GM18867 (cell line): ENCODE measurements around the gene LATS2.

Experiments
- ATAC-seq: cut with Tn5 transposase; IDR thresholded peaks from one replicate; pipeline ENCODE4 v1.9.1; 2021; ENCODE audit warnings: mild to moderate bottlenecking, moderate library complexity; ENCODE audit not compliant: unreplicated experiment

Gene LATS2

GRCh38 chr13:21048901-21049698 lies 12.3 kb downstream of the LATS2 start:
- no peak for ATAC-seq

GRCh38 chr13:21047591-21048282 lies 13.6 kb downstream of the LATS2 start:
- ATAC-seq: no peak

- no peak for ATAC-seq
These were observed 14.3 kb downstream of the LATS2 start for GRCh38 chr13:21047087-21047486.

GRCh38 chr13:21046203-21046602 lies 15.2 kb downstream of the LATS2 start:
- ATAC-seq: no peak

GRCh38 chr13:21045100-21045499 lies 16.3 kb downstream of the LATS2 start:
- ATAC-seq: no peak

- no peak for ATAC-seq
These were observed 17.5 kb downstream of the LATS2 start for GRCh38 chr13:21043898-21044297.

DNA sequence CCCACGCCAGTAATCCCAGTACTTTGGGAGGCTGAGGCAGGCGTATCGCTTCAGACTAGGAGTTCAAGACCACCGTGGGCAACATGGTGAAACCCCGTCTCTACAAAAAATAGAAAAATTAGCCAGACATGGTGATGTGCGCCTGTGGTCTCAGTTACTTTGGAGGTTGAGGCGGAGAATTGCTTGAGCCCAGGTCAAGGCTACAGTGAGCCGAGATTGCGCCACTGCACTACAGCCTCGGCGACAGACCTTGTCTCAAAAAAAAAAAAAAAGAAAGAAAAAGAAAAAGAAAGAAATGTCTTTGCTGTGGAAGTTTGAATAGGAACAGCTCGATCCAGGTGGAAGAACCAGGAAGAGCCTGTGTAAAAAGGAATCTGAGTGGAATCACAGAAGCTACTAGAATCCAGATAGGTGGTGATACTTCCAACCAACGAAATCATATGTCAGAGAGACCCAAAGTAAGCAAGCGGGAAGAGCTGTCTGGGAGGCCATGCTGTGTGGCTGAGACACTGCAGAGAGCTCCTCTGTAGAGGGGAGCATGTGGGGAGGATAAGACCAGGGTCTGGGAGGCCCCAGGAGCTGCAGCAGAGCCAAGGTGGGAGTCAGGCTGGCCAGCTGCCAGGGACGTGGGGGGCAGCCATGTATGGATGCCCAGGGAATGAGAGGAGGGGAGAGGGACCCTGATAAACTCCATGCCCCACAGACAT lies 21.1 kb downstream of the LATS2 start:
- ATAC-seq: no peak

GRCh38 chr13:21039097-21039800 lies 22.1 kb downstream of the LATS2 start:
- no peak for ATAC-seq

DNA sequence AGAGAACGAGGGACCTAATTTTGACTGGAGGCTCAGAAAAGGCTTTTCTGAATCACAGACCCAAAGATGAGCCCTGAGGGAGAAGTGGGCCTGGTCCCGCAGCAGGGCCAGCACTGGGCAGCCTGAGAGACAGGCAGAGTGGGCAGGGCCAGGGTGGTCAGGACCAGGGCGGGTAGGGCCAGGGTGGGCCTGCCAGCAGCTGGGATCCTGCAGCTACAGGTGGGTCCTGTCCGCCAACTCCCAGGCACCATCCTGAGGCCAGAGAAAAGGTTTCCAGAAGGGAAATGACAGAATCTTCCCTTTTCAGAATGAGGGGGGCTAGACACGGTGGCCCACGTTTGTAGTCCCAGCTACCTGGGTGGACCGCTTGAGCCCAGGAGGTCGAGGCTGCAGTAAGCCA lies 23.7 kb downstream of the LATS2 start:
- ATAC-seq: no peak

- no peak for ATAC-seq
These were observed 25.9 kb downstream of the LATS2 start for GRCh38 chr13:21035498-21035897.

DNA sequence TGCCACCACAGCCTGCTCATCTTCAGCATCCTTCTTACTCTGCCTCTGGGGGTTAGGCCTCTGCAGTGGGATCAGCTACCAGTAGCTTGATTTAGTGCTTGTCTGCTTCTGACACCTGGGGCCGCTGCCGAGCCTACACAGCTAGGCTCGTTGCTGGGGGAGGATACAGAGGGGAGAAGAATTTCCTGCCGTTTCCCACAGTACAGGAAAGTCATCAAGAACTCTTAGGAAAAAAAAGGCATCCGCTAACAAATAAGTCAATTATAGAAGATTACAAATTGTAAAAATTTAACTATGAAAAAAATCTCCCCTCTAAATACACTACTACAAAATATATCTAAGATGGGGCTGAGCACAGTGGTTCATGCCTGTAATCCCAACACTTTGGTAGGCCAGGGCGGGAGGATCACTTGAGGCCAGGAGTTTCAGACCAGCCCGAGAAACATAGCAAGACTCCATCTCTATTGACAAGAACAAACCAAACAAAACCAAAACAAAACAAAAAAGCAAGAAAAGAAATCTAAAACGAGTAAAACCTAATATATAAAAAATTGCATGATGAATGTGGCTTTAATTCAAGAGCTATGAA lies 26.7 kb downstream of the LATS2 start:
- ATAC-seq: no peak

DNA sequence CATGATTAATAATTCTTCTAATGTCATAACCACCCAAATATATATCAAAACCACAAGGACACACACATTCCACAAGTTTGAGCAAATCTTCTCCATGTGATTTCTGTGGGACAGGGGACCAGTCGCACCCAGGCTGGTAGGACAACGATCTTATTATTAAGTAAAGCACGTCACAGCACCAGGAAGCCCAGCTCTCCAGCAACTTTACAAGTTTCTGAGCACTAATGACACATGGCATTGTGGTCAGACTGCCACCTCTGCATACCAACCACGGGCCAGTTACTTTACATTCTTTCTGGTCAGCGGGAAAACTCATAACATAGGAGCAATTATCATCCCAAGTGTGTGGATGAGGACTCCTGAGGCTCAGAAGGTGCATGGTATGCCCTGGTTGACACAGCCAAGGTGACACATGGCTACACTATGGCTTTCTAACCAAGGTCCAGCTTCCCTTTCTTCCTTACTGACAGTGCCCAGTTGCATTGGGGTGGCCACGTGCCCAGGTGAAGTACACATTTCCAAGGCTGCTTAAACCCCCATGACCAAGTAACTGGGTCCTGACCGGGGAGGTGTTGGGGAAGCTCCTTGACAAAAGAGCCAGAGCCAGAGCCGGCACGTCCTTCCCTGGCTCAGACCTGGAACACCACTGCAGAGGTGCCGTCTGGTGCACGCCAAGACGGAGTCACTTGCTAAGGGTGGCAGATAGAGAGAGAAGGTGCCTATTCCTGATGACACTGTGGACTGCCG lies 27.4 kb downstream of the LATS2 start:
- ATAC-seq: no peak

DNA sequence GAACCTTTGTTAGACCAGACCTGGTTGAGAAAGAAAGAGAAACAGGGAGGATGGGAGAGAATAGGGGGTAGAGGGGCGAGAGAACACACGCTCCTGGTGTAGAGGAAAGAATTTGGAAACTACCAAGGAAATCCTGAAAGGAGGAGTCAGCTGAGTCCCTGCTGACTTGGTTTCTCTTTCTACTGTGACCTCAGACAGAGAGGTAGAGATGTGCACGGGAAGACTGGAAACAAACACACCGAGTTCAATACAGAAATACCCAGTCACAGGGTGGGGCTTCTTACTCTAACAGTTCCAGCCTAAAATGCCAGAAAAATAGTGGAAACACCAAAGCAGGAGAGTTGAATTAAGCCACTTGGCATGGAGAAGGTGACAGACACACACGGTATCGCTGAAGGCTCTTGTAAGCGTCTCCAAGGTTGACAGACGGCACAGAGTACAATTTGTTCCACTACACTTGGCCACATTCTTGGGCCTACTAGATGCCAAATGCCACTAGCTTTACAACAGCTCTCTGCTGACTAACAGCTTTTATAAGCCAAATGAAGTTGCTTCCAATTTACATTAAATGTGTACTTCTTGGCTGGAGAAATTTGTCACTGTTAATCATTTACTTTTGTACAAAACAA lies 28.1 kb downstream of the LATS2 start:
- ATAC-seq: no peak

DNA sequence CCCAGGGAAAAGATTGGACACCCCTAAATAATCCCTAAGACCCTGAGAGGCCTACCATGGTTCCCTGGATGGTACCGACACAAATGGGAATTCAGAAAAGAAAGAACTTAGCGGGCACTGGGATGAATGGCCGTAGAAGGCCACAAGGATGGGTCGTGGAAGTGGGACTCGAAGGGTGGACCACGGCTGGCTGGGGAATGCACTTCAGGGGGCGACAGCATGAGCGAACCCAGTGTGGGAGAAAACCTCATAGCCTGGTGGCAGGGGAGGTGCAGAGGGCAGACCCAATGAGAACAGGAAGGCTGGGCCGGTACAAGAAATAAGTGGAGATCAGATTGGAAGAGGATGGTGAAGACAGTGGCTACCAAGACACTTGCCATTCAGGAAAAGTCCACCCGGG lies 28.7 kb downstream of the LATS2 start:
- no peak for ATAC-seq

DNA sequence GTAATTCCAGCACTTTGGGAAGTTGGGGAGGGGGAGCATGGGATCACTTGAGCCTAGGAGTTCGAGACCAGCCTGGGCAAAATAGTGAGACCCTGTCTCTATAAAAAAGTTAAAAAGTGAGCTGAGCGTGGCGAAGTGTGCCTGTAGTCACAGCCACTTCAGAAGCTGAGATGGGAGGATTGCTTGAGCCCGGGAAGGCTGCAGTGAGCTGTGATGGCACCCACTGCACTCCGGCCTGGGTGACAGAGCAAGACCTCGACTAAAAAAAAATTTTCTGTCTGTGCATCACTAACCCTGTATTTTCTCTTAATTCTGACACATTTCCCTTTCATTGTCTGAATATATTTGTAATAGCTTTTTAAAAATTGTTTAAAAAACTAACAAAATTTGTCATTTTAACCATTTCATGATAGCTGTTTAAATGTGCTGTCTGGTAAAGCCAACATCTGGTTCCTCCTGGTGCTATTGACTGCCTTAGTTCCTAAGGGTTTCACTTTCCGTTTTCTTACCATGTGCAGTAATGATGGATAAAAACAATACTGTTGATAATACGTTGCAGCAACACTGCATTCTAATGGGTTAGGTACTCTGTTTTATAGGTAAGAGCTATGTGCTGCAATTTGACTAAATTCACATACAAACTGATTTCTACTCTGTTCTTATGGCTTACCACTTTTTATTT lies 29.7 kb downstream of the LATS2 start:
- ATAC-seq: no peak

- no peak for ATAC-seq
These were observed 35.8 kb downstream of the LATS2 start for GRCh38 chr13:21025539-21025938.

DNA sequence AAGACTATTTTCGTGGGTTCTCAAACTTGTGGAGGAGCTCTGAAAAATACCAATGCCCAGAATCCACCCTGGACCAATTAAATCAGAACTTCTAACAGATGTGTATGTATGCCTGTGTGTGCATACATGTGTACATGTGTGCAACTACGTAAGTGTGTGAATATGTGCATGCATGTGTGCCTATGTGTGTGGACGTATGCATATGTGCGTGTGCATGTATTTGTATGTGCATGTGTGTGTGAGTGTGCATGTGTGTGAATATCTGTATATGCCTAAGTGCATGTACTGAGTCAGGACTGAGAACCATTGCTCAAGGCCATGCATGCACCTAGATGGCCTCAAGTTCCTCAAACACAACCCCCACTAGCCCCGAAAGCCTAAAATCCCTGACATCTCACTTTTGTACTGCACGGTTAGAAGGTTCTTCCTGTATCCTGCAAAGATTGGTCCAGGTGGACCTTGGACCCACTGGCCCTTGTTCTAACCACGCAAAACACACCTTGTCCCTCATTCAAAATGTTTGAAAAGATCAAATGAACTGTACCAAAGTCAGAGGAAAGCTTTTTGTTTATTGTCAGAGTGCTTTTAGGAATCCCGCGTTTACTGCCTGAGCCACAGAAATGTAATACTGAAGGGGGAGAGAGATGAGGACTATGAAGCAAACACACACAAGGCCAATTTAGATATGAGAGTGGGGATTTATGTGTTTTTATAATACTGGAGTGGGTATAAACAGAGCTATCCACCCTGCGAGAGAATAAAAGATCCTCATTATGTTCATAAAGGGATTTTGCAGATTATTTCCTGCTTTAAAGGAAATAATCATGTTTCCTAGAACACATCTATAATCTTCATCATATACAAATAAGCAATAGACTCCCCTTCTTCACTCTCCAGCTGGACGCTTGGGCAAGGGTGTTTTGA lies 39.1 kb downstream of the LATS2 start:
- ATAC-seq: no peak

DNA sequence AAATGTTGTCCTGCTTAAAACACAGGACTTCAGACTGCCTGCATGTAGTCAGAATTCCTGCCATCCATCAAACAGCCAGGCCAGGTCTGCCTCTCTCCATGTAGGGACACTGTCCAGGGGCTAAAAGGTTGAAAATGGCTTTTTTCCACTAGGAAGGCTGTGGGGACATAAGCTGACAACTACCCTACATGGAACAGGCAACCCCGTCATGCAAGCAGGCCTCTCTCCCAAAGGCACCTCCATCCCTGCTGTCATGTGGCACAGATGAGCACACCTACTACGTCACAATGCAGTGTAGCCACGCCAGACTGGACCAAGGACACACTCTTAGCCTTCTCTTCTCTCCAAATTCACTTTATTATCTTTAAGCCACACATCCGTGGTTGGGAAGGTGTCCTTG lies 40.8 kb downstream of the LATS2 start:
- ATAC-seq: no peak
